IMR-90 (cell line): Measurements from ENCODE around the gene OVCH1. TPM values are rescaled to one million over a fixed set of nuclear protein-coding genes. Genes with fewer than 3 reads are reported as not detected.

Source experiments
- ATAC-seq: fragments of 200-7000 bp; cut with Tn5 transposase; 2 replicates; pipeline ENCODE4 v1.9.1; 2020; ENCODE audit warnings: low read depth, mild to moderate bottlenecking, moderate library complexity
- BruUV-seq: library from RNA; stranded (reverse); fragments of 400-500 nt; replicated peaks from 2 replicates; lab custom pipeline; 2021; lab: Mats Ljungman, UMichigan
- CTCF ChIA-PET: fragments of 300-600 bp; formaldehyde crosslinking; extraction: SDS; loops from one replicate; lab custom pipeline; 2021; ENCODE audit warnings: antibody characterized with exemption; lab: Yijun Ruan, JAX
- POLR2A ChIA-PET: fragments of 300-600 bp; sonication (Branson Sonifier 250); formaldehyde crosslinking; loops from one replicate; lab custom pipeline; 2022; ENCODE audit warnings: antibody characterized with exemption; ENCODE audit not compliant: unreplicated experiment; lab: Charles Lee
- DNase-seq: peaks from one replicate; pipeline ENCODE4 v3.0.0; 2013
- H2AFZ ChIP-seq: replicated peaks from 2 replicates; pipeline ENCODE3; 2013; ENCODE audit warnings: low read length, mild to moderate bottlenecking; ENCODE audit not compliant: poor library complexity
- H2AK5ac ChIP-seq: 2 replicates; pipeline ENCODE4 v1.6.1; 2013; ENCODE audit warnings: low read depth, low read length, inconsistent platforms
- H2AK9ac ChIP-seq: replicated peaks from 2 replicates; pipeline ENCODE3; 2013; ENCODE audit warnings: mild to moderate bottlenecking, low read depth, low read length, moderate library complexity; ENCODE audit not compliant: poor library complexity
- H2BK120ac ChIP-seq: 2 replicates; pipeline ENCODE4 v1.6.1; 2013; ENCODE audit warnings: low read depth, low read length, inconsistent platforms
- H2BK15ac ChIP-seq: 3 replicates; pipeline ENCODE4 v1.6.1; 2013; ENCODE audit warnings: low read depth, low read length, inconsistent platforms
- H2BK20ac ChIP-seq: 2 replicates; pipeline ENCODE4 v1.6.1; 2013; ENCODE audit warnings: low read depth, mild to moderate bottlenecking, inconsistent platforms, low read length, moderate library complexity
- H2BK5ac ChIP-seq: 2 replicates; pipeline ENCODE4 v1.6.1; 2013; ENCODE audit warnings: mild to moderate bottlenecking, low read depth, low read length, inconsistent platforms; ENCODE audit not compliant: poor library complexity, severe bottlenecking
- H3K14ac ChIP-seq: replicated peaks from 2 replicates; pipeline ENCODE4 v1.6.1; 2013; ENCODE audit warnings: low read depth, low read length, inconsistent platforms
- H3K18ac ChIP-seq: 2 replicates; pipeline ENCODE4 v1.6.1; 2013; ENCODE audit warnings: low read depth, low read length, control low read depth
- H3K23ac ChIP-seq: 2 replicates; pipeline ENCODE4 v1.6.1; 2013; ENCODE audit warnings: low read depth, low read length, inconsistent platforms
- H3K27ac ChIP-seq: 2 replicates; pipeline ENCODE4 v1.5.1; 2013; ENCODE audit warnings: mild to moderate bottlenecking, control low read depth, low read length; ENCODE audit not compliant: insufficient read depth
- H3K27me3 ChIP-seq: 2 replicates; pipeline ENCODE4 v1.6.1; 2013; ENCODE audit warnings: low read length; ENCODE audit not compliant: control insufficient read depth, insufficient read depth
- H3K36me3 ChIP-seq: 2 replicates; pipeline ENCODE4 v1.6.1; 2013; ENCODE audit warnings: low read length, mixed read lengths; ENCODE audit not compliant: control insufficient read depth, insufficient read depth
- H3K4ac ChIP-seq: 2 replicates; pipeline ENCODE4 v1.6.1; 2013; ENCODE audit warnings: low read depth, low read length, inconsistent platforms
- H3K4me1 ChIP-seq: 2 replicates; pipeline ENCODE4 v1.6.1; 2013; ENCODE audit warnings: low read length, mixed read lengths; ENCODE audit not compliant: control insufficient read depth, insufficient read depth
- H3K4me2 ChIP-seq: 2 replicates; pipeline ENCODE4 v1.6.1; 2013; ENCODE audit warnings: low read depth, mild to moderate bottlenecking, control low read depth, low read length, moderate library complexity
- H3K4me3 ChIP-seq: 2 replicates; pipeline ENCODE4 v1.5.1; 2013; ENCODE audit warnings: low read depth, mild to moderate bottlenecking, control low read depth, low read length, moderate library complexity; ENCODE audit not compliant: insufficient read depth
- H3K56ac ChIP-seq: 2 replicates; pipeline ENCODE4 v1.6.1; 2013; ENCODE audit warnings: low read length, inconsistent platforms; ENCODE audit not compliant: insufficient read depth; ENCODE audit errors: extremely low read depth
- H3K79me1 ChIP-seq, 2 experiments: 2 replicates each; pipeline ENCODE4 v1.6.1; 2013; ENCODE audit warnings: low read length in 2 of 2, inconsistent platforms in 1 of 2, low read depth in 1 of 2
- H3K9ac ChIP-seq: 2 replicates; pipeline ENCODE4 v1.6.1; 2013; ENCODE audit warnings: low read depth, low read length, control low read depth
- H3K9me1 ChIP-seq: 2 replicates; pipeline ENCODE4 v1.6.1; 2013; ENCODE audit warnings: low read length, inconsistent platforms; ENCODE audit not compliant: insufficient read depth
- H3K9me3 ChIP-seq: 2 replicates; pipeline ENCODE4 v1.6.1; 2013; ENCODE audit warnings: low read length; ENCODE audit not compliant: control insufficient read depth, insufficient read depth
- H4K20me1 ChIP-seq: 2 replicates; pipeline ENCODE4 v1.6.1; 2013; ENCODE audit warnings: low read length, inconsistent platforms; ENCODE audit not compliant: insufficient read depth
- H4K5ac ChIP-seq: 2 replicates; pipeline ENCODE4 v1.6.1; 2013; ENCODE audit warnings: mild to moderate bottlenecking, low read depth, low read length, control low read depth
- H4K8ac ChIP-seq, 2 experiments: 2 replicates each; pipeline ENCODE4 v1.6.1; 2013; ENCODE audit warnings: low read depth in 2 of 2, low read length in 2 of 2, control low read depth in 1 of 2, inconsistent platforms in 1 of 2
- H4K91ac ChIP-seq: 2 replicates; pipeline ENCODE4 v1.6.1; 2013; ENCODE audit warnings: low read depth, low read length, inconsistent platforms; ENCODE audit not compliant: insufficient read depth
- CEBPB ChIP-seq: IDR thresholded peaks from 2 replicates; pipeline ENCODE4 v1.6.1; 2012; ENCODE audit warnings: low read depth, low read length, improper control_type of control experiment
- ELK1 ChIP-seq: fragments of 150-350 bp; IDR thresholded peaks from 2 replicates; pipeline ENCODE4 v1.6.1; 2016; ENCODE audit warnings: low read depth, mild to moderate bottlenecking, low read length, moderate library complexity, borderline replicate concordance
- FOS ChIP-seq: fragments of 150-350 bp; IDR thresholded peaks from 2 replicates; pipeline ENCODE4 v1.6.1; 2016; ENCODE audit warnings: low read depth, low read length
- WGBS, 2 experiments: methylation state at CpG; one replicate each; pipeline versions ENCODE4 v1.1.5 to v1.1.7; 2013; ENCODE audit warnings: missing lambda C conversion rate in 2 of 2; ENCODE audit not compliant: insufficient read length in 1 of 2; ENCODE audit errors: extremely low coverage in 2 of 2; 5-methylcytosine and 5-hydroxymethylcytosine counted together
- dilution Hi-C: fragments of 300-500 bp; cut with HindIII; formaldehyde crosslinking; loops from one replicate; pipeline ENCODE4 v1.14.3; 2018; ENCODE audit warnings: low sequenced_read_pairs; ENCODE audit not compliant: unreplicated experiment
- in situ Hi-C: fragments of 300-500 bp; cut with MboI; formaldehyde crosslinking; loops from 3 replicates; pipeline ENCODE4 v1.14.3; 2019; ENCODE audit warnings: low sequenced_read_pairs, inconsistent platforms, mixed read lengths
- intact Hi-C: fragments of 100-400 bp; cut with micrococcal nuclease; formaldehyde crosslinking; loops from 2 replicates; pipeline ENCODE4 v1.10.0; 2022
- polyA plus RNA-seq, 3 experiments: library from polyadenylated mRNA; depleted of rRNA; stranded (reverse); fragments of >200 nt; gene quantifications; 2 replicates each; pipeline ENCODE4 v1.2.3, GENCODE V29; 2012; ENCODE audit warnings: low replicate concordance in 1 of 3
- total RNA-seq: library from RNA; depleted of rRNA; stranded (reverse); fragments of >200 nt; gene quantifications from 2 replicates; pipeline ENCODE4 v1.2.3, GENCODE V29; 2012

Gene OVCH1
- total and polyA plus RNA-seq, 2 of the 4 experiments (the other 2 are of a cell fraction): 0.05 to 0.18 TPM

- in situ Hi-C loops: no loop called here
- intact Hi-C loops: no loop called here
These were observed 91.9 kb downstream of the OVCH1 start for GRCh38 chr12:29405561-29405960.

More at GRCh38 chr12:29405561-29405960, 91.9 kb downstream of the OVCH1 start:
- H2BK120ac ChIP-seq: no peak overlapping the region
- no peak overlapping the region for H2AK5ac ChIP-seq
- ChIA-PET POLR2A (no interaction called here), CTCF (no interaction called here)
- H3K4me2 ChIP-seq: no peak overlapping the region
- no peak overlapping the region for H3K4ac ChIP-seq
- H4K20me1 ChIP-seq: no peaks in the 10 kb centered on the region
- no peak for DNase-seq
- H3K9me3 ChIP-seq: no peaks in the 10 kb centered on the region
- H3K9ac ChIP-seq: no peak overlapping the region
- H2BK15ac ChIP-seq: no peak overlapping the region
- no peak overlapping the region for H2BK5ac ChIP-seq
- H2AFZ ChIP-seq: no peak overlapping the region
- H2BK20ac ChIP-seq: no peak overlapping the region
- dilution Hi-C loops: no loop called here
- H3K4me1 ChIP-seq: no peaks in the 10 kb centered on the region
- H3K9me1 ChIP-seq: no peaks in the 10 kb centered on the region
- ATAC-seq: no peak
- no peak overlapping the region for H2AK9ac ChIP-seq
- H3K56ac ChIP-seq: no peak overlapping the region
- BruUV-seq: no TSS peak
- WGBS, 2 experiments: no CpG with 5 or more reads among the region's 4 CpGs
- H3K14ac ChIP-seq: no peak overlapping the region
- H4K8ac ChIP-seq: no peak overlapping the region
- TF ChIP-seq ELK1 (no peak), CEBPB (peak; percentile 58), FOS (no peak)
- H3K27me3 ChIP-seq: no peaks in the 10 kb centered on the region
- no peak overlapping the region for H4K91ac ChIP-seq
- H3K27ac ChIP-seq: no peak overlapping the region
- no peak overlapping the region for H3K4me3 ChIP-seq
- H4K5ac ChIP-seq: no peak overlapping the region
- H3K18ac ChIP-seq: no peak overlapping the region
- no peak overlapping the region for H3K23ac ChIP-seq
- H3K79me1 ChIP-seq: no peaks in the 10 kb centered on the region
- no peaks in the 10 kb centered on the region for H3K36me3 ChIP-seq
